ENCODE results near the gene ZNF444. TPM values are rescaled to one million over a fixed set of nuclear protein-coding genes. Genes with fewer than 3 reads are reported as not detected.
"Not testable (repeated sequence)": the region's sequence is repeated elsewhere in the genome, so short reads cannot be mapped to it uniquely, and the experiment has no call there.

The ZNF444 gene
- total RNA-seq, 2 donors from 2014 or later: 50.3 to 95.9 TPM

DNA sequence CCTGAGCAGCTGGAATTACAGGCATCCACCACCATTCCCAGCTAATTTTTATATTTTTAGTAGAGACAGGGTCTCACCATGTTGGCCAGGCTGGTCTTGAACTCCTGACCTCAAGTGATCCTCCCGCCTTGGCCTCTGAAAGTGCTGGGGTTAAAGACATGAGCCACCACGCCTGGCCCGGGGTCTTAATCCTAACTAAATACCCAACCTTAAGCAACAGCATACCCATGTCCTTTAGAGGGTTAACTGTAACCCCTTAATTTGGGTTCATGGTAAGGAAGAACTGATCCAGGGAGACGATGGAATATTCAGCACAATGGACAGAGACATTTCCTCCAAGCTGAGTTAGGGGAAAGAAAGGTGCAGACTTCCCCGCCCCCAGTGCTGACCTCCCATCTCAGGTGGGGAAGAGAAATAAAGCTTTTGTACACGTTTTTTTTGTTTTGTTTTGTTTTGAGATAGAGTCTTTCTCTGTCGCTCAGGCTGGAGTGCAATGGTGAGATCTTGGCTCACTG lies 26.0 kb downstream of the ZNF444 start:
- Histone ChIP-seq H3K27ac (no peak overlapping the region), H3K36me3 (replicated peaks in 1 of 2; ENCODE audit: insufficient read depth in 1 of 2, low read depth in 2 of 2) (no peaks in the 10 kb centered on the region), H3K9me3 (no peaks in the 10 kb centered on the region), H3K27me3 (no peaks in the 10 kb centered on the region), H3K4me1 (peaks cover 14% of the 10 kb centered on the region), H3K4me3 (no peak overlapping the region)
- no peak for TF ChIP-seq POLR2A (IDR thresholded peaks at IDR 0.05)
- TF ChIP-seq, protein P1, sequence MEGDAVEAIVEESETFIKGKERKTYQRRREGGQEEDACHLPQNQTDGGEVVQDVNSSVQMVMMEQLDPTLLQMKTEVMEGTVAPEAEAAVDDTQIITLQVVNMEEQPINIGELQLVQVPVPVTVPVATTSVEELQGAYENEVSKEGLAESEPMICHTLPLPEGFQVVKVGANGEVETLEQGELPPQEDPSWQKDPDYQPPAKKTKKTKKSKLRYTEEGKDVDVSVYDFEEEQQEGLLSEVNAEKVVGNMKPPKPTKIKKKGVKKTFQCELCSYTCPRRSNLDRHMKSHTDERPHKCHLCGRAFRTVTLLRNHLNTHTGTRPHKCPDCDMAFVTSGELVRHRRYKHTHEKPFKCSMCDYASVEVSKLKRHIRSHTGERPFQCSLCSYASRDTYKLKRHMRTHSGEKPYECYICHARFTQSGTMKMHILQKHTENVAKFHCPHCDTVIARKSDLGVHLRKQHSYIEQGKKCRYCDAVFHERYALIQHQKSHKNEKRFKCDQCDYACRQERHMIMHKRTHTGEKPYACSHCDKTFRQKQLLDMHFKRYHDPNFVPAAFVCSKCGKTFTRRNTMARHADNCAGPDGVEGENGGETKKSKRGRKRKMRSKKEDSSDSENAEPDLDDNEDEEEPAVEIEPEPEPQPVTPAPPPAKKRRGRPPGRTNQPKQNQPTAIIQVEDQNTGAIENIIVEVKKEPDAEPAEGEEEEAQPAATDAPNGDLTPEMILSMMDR (IDR thresholded peaks at IDR 0.05): no peak
- ATAC-seq (no peak), DNase-seq (no peak)
- intact Hi-C loops (cut with DNase I): no loop called here
- WGBS, 2 donors: 45 to 49% methylated on average over 7 of the region's 7 CpGs

DNA sequence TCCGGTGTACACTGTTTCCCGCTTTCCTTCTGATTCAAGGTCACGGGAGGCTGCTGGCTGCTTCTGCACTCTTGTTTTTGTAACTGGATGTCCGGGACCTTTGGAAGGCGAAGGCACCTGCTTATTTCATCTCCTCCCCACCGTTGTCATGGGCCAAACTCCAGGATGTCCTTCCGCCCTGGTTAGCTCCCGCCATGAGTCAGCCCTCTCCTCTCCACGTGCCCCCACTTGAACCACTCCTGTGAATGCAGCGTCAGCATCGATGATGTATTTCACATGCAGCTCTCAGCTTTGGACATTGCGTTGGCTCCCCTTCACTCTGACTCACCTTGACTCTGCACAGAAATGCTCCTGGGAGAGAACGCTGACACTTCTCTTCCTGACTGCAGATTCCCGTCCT lies 29.2 kb downstream of the ZNF444 start:
- peak; percentile 77 for ATAC-seq
- intact Hi-C loops (cut with DNase I): no loop called here
- no peaks in the 10 kb centered on the region for H3K9me3 ChIP-seq
- peak overlapping the region in 2 of 4 donors; percentile 14 for H3K27ac ChIP-seq
- H3K4me1 ChIP-seq: peaks cover 14% of the 10 kb centered on the region
- no peaks in the 10 kb centered on the region for H3K36me3 ChIP-seq (replicated peaks in 1 of 2; ENCODE audit: insufficient read depth in 1 of 2, low read depth in 2 of 2)
- TF ChIP-seq, protein P1 (IDR thresholded peaks at IDR 0.05): no peak
- TF ChIP-seq POLR2A (IDR thresholded peaks at IDR 0.05): no peak
- WGBS, 2 donors: 43 to 54% methylated on average over 14 of the region's 14 CpGs
- H3K4me3 ChIP-seq: no peak overlapping the region
- H3K27me3 ChIP-seq: no peaks in the 10 kb centered on the region
- peak; percentile 60 to 86 (median 70) for DNase-seq

DNA sequence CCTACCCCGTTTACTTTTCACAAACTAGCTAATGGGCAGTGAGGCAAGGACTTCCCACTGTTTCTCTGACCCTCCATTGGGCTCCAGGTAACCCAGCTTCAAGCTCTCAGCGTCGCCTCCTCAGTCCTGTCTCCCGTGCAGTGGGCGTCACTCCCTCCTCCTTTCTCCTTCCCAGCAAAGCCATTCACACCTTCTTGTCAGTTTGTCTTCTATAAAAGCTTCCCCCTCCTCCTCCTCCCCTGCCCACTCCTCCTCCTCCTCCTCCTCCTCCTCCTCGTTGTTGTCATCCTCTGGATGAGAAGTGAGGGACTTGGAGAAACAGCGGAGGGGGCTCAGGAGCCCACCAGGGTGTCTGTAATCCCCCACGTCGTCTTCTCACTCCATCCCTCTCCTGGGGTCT lies 33.0 kb downstream of the ZNF444 start:
- H3K4me3 ChIP-seq: no peak overlapping the region
- WGBS, 2 donors: 21 to 34% methylated on average over 9 of the region's 9 CpGs
- H3K36me3 ChIP-seq (replicated peaks in 1 of 2; ENCODE audit: insufficient read depth in 1 of 2, low read depth in 2 of 2): no peaks in the 10 kb centered on the region
- no peaks in the 10 kb centered on the region for H3K9me3 ChIP-seq
- H3K27ac ChIP-seq: no peak overlapping the region
- intact Hi-C loops (cut with DNase I): no loop called here
- TF ChIP-seq, protein P1 (IDR thresholded peaks at IDR 0.05): no peak
- TF ChIP-seq POLR2A (IDR thresholded peaks at IDR 0.05): no peak
- no peak for DNase-seq
- ATAC-seq: no peak
- no peaks in the 10 kb centered on the region for H3K27me3 ChIP-seq
- peaks cover 14% of the 10 kb centered on the region for H3K4me1 ChIP-seq

DNA sequence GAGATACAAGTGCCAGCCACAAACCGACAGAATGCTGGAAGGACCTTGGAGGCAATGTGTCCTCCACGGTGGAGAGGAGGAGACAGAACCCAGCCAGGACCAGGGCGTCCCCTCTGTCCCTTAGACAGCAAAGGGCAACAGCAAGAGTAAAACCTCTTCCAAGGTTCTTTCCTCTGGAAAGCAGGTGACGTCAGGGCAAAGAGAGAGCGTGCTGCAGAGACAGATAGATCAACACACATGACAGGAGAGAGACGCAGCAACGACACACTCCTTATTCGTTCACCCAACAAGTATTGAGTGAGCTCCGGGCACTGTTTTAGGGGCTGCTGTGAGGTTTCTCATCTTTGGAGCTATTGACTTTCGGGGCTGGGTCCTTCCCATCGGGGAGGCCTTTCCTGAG lies 33.5 kb downstream of the ZNF444 start:
- H3K27ac ChIP-seq: no peak overlapping the region
- intact Hi-C loops (cut with DNase I): no loop called here
- no peak for ATAC-seq
- no peak overlapping the region for H3K4me3 ChIP-seq
- no peak for TF ChIP-seq POLR2A (IDR thresholded peaks at IDR 0.05)
- TF ChIP-seq, protein P1 (IDR thresholded peaks at IDR 0.05): no peak
- WGBS, 2 donors: 36 to 38% methylated on average over 11 of the region's 11 CpGs
- H3K4me1 ChIP-seq: peaks cover 14% of the 10 kb centered on the region
- H3K9me3 ChIP-seq: no peaks in the 10 kb centered on the region
- no peaks in the 10 kb centered on the region for H3K27me3 ChIP-seq
- DNase-seq: no peak
- no peaks in the 10 kb centered on the region for H3K36me3 ChIP-seq (replicated peaks in 1 of 2; ENCODE audit: insufficient read depth in 1 of 2, low read depth in 2 of 2)

DNA sequence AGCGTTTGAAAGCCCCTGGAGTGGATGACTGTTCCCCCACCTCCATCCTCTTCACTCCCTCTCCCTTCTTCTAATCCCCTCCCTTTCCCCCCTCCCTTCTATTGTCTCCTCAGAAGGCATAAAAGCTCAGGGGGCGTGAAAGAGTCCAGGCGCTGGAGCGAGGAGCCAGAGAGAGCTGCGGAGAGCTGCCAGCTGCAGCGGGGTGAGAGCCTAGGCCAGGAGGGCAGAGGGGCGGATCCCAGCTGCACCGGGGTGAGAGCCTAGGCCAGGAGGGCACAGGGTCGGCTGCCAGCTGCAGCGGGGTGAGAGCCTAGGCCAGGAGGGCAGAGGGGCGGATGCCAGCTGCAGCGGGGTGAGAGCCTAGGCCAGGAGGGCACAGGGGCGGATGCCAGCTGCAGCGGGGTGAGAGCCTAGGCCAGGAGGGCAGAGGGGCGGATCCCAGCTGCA lies 34.8 kb downstream of the ZNF444 start, which contains the start of gene GALP:
Gene GALP (plus strand): TSS at position 148 of the 447 bp plus-strand sequence. CDS start 1,101 bp downstream, outside the sequence.
- H3K27ac ChIP-seq; H3K36me3 ChIP-seq (replicated peaks in 1 of 2; ENCODE audit: insufficient read depth in 1 of 2, low read depth in 2 of 2); H3K4me3 ChIP-seq; H3K27me3 ChIP-seq; ATAC-seq; H3K4me1 ChIP-seq; DNase-seq; intact Hi-C loops (cut with DNase I); H3K9me3 ChIP-seq: not testable (repeated sequence)
- 18 to 49% methylated on average over 7 to 14 of the region's 15 CpGs for WGBS, 2 donors

DNA sequence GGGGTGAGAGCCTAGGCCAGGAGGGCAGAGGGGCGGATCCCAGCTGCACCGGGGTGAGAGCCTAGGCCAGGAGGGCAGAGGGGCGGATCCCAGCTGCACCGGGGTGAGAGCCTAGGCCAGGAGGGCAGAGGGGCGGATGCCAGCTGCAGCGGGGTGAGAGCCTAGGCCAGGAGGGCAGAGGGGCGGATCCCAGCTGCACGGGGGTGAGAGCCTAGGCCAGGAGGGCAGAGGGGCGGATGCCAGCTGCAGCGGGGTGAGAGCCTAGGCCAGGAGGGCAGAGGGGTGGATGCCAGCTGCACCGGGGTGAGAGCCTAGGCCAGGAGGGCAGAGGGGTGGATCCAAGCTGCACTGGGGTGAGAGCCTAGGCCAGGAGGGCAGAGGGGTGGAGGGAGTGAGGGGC lies 35.2 kb downstream of the ZNF444 start:
- H3K9me3 ChIP-seq; H3K27me3 ChIP-seq; ATAC-seq; H3K4me1 ChIP-seq; H3K27ac ChIP-seq; DNase-seq; intact Hi-C loops (cut with DNase I); H3K36me3 ChIP-seq (replicated peaks in 1 of 2; ENCODE audit: insufficient read depth in 1 of 2, low read depth in 2 of 2); H3K4me3 ChIP-seq: not testable (repeated sequence)
- WGBS, 2 donors: 0 to 52% methylated on average over 1 to 11 of the region's 11 CpGs

All from body of pancreas (tissue), 4 donors.